ENCODE data around the gene SEMA4C.

SEMA4C gene

GRCh38 chr2:96869822-96870625, at the start of gene SEMA4C:
Gene SEMA4C (minus strand): TSS chr2:96870080. CDS start chr2:96867886, 2,194 bp downstream.
- peak in 44 of 51 donors; percentile 32 to 84 (median 70) for DNase-seq

- DNase-seq, result no peak
Measured at GRCh38 chr2:96918754-96919550, 49.1 kb upstream of the SEMA4C start.

DNA sequence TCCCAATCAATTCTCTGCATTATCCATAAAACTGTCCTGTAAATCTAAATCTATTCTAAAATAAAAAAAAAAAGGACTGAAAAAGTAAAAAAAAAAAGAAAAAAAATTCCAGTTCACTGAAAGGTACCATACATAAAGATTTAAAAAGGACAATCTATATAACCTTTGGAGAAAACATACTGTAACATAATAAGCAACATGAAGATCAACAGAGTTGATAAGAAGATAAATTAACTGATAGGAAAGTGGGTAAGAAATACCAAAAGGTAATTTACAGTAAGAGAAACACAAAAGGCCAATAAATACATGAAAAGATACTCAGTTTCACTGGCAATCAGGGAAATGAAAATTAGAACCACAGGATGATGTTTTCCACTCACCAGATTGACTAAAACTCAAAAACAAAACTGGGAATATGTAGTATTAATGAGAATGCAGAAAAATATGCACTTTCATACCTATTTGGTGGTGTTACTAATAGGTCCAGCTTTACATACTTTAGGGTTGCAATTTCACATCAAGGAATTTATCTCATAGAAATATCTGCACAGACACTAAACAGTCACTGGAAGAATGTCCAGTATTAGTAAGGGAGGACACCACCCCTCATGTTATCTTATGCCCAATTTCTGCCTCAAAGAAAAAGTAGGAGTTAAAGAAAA, 48.3 kb upstream of the SEMA4C start:
- no peak for DNase-seq

- no peak for DNase-seq
Measured at GRCh38 chr2:96916646-96917543, 47.0 kb upstream of the SEMA4C start.

- DNase-seq, result peak in 20 of 51 donors; percentile 21 to 66 (median 42)
Measured at GRCh38 chr2:96916156-96916630, 46.3 kb upstream of the SEMA4C start.

- no peak for DNase-seq
Measured at GRCh38 chr2:96914332-96914731, 44.5 kb upstream of the SEMA4C start.

DNA sequence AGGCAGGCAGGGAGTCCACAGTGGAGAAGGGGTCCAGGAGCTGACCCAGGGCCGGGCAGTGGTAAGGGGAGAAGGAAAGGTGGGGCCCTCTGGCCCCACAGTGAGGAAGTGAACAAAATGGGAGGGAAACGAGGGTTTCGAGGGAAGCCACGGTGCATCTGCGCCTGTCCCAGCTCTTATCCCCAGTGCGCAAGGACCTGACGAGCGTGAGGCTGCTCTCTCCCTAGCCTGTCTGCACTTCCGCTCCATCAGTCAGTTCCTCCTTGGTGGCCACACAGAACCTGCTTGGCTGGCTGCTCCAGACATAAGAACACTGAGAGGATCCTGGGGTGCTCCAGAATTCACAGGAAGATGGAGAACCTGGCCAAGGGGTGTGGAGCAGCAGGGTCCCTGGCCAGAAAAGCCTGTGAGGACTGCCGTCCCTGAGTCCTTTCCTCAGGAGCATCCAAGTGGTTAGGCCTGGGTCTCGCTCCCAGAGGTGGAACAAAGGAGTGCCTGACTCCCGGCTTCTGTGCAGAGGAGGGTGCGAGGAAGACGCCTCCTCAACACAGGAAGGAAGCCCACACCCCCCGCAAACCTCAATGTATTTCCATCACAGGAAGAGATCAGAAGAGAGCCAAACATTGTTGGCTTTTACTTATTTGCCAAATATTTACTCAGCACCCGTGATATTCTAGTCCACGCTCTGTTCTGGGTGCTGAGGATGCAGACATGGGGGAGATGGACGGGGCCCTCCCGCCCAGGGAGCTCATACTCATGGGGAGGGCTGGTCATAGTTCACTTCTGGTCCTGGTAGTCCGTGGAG, 43.7 kb upstream of the SEMA4C start:
- DNase-seq, result peak in 8 of 51 donors; percentile 17 to 51 (median 32)

DNA sequence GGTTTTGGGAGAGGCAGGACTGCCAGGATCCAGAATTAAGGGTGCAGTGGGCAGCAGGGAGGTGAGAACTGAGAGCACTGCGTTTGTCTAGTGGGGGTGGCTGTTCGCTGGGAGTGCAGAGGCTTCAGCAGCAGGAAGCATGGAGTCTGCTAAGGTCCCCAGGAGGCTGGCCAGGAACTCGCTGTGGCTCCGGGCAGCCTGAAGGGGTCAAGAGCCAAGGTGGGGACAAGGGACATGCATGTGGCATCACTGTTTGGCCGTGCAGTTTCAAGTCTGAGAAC, 43.2 kb upstream of the SEMA4C start:
- DNase-seq, result no peak

DNA sequence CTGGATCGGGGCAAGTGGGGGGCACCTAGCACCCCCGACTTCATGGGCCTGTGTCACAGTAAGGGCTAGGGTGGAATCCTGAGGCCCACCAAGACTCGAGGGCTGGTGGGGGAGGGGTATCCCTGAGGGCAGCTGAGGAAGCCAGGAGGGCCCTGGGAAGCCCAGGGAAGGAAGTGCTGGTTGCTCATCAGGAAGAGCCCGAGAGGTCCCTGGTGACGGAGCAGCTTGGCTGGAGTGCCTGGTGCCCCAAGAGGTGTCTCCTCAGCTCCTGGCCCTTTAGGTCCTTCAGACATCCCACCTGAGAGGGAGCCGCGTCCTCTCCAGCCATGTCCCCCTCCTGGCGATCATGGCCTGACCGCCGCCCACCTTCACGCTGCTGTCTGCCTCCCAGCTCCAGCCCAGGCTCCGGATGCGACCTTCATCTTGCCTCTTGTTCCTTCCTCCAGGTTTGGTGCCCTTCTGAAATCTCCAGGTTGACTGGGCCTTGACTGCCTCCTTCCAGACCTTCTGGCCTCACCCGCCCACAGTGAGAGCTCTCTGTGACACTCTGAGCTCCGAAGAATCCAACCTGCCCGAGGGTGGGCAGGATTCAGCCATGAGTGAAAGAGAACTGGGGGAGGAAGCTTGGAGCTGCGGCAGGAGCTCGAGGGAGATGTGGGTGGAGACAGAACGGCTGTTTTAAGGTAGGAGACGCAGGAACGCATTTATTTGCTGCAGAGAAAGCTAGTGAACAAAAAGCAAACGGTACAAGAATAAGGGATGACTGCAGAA, 42.7 kb upstream of the SEMA4C start:
- DNase-seq, result peak in 3 of 51 donors; percentile 27 to 72 (median 52)

DNA sequence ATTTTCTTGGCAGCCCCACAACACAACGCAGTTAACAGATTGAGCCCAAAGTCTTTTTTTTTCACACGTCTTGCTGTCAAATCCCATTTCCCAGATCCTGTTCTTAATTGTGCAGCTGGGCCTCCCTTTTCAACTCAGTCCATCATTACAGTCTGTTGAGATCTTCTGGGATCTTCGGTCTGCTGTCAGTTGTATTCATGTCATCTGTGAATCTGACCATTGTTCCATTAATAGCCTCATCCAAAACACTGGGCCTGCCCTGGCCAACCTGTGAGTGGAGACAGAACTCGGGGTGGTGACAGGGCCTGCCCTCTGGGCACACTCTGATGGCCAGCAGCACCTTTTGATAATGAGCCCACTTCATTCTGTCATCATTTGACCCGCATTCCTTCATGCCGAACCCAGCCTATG, 39.7 kb upstream of the SEMA4C start:
- DNase-seq, result peak in 1 of 51 donors; percentile 41

DNA sequence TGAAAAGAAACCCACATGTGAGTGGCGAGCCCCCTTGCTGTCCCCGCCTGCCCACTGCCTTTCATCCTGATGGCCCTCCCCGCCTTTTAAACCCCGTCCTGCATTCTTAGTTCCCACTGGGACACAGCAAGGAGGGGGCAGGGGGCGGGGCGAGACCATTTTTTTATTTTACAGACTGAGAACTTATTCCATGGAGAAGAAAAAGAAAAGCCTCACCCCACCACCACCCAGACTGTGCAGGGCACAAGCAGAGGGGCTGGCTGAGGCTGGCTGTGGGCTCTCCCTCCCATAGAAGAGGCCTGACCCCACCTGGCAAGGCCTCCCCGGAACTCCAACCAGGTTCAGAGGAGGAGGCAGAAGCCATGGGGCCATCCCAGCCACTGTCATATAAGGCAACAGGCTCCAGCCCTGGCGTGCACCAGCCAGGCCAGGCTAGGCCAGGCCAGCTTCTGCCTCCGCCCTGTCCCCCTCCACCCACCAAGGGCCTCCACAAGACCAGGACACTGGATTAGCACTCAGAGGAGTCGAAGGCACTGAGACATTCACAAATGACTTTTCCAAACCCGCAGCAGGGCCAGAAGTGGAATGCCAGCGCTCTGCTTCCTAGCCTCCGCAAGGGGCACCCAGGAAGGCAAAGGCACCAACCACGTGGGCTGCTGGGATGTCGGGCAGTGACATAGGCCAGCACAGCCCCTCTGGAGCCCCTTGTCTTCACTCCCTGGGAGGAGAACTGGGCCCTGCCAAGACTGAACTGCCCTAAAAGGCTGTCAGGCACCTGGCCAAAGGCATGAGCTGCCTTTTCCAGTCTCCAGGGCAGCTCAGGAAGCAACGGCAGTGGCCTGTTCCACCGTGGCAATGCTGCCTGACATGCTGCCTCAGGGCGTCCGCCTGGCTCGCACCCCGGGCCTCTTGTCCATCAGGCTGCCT, 37.5 kb upstream of the SEMA4C start:
- peak in 38 of 51 donors; percentile 36 to 89 (median 72) for DNase-seq

GRCh38 chr2:96906729-96907114, 36.8 kb upstream of the SEMA4C start:
- peak in 3 of 51 donors; percentile 24 to 58 (median 25) for DNase-seq

GRCh38 chr2:96903815-96904214, 33.9 kb upstream of the SEMA4C start:
- DNase-seq, result peak in 1 of 51 donors; percentile 19

DNA sequence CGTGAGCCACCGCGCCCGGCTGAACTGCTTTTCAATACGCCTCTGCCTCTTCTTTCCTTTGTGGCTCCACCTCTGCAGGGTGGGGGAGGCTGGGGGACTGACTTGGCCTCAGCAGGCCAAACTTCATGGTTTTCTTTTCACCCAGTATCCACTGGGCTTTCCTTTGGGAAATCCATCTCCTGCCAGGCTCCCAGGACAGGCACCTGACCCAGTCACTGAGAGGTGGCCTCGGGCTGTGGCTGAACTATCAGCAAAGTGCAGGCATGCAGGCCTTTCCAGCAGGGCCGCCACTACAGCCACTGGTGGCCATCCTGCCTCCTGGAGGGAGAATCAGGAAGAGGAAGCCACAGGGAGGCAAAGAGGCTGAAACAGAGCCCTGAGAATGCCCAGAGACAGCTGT, 33.4 kb upstream of the SEMA4C start:
- DNase-seq, result no peak

GRCh38 chr2:96900237-96900636, 30.4 kb upstream of the SEMA4C start:
- no peak for DNase-seq

DNA sequence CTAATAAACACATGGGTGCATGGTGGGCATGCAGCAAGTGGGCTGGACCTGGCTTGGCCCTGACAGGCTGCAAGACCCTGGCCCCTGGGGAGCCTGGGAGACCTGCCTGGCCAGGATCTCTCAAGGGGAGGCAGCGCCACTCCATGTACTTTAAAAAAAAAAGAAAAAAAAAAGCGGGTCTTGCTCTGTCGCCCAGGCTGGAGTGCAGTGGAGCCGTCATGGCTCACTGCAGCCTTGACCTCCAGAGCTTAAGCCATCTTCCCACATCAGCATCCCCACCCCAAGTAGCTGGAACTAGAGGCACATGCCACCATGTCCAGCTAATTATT, 29.5 kb upstream of the SEMA4C start:
- no peak for DNase-seq

GRCh38 chr2:96898641-96899412, 28.9 kb upstream of the SEMA4C start:
- no peak for DNase-seq

DNA sequence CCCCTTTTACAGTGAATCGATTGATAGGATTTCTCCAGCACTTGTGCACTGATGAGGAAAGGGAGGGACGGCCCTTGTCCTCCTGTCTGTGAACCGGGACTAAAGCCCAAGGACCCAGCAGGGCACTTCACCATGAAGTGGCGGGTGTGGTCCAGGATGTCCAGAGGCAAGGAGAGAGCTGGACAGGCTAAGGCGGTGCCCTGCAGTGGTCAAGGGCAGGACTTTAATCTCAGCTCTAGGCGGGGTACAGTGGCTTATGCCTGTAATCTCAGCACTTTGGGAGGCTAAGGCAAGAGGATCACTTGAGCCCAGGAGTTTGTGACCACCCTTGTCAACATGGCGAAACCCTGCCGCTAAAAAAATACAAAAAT, 28.2 kb upstream of the SEMA4C start:
- DNase-seq, result no peak
